GM19099 (cell line): ENCODE data around the gene REXO4.
A peak's percentile ranks its signal among the peaks of the same experiment; 100 is the strongest.

Source experiments
- POLR2A ChIP-seq: IDR thresholded peaks from 3 replicates; pipeline ENCODE4 v1.6.1; 2011; ENCODE audit warnings: low read depth; ENCODE audit not compliant: insufficient read length; ENCODE audit errors: extremely low read depth

The REXO4 gene

GRCh38 chr9:133389025-133389557 is 28.7 kb downstream of the REXO4 start:
- TF ChIP-seq POLR2A, result no peak

- no peak for TF ChIP-seq POLR2A
Measured at GRCh38 chr9:133387680-133388079, 30.1 kb downstream of the REXO4 start.

- TF ChIP-seq POLR2A, result no peak
Measured at GRCh38 chr9:133386338-133386737, 31.5 kb downstream of the REXO4 start.

GRCh38 chr9:133385452-133385851 is 32.4 kb downstream of the REXO4 start:
- TF ChIP-seq POLR2A, result no peak

- no peak for TF ChIP-seq POLR2A
Measured at GRCh38 chr9:133384736-133385321, 33.0 kb downstream of the REXO4 start.

- TF ChIP-seq POLR2A, result no peak
Measured at GRCh38 chr9:133383438-133383837, 34.4 kb downstream of the REXO4 start.

GRCh38 chr9:133382507-133383141 is 35.2 kb downstream of the REXO4 start:
- TF ChIP-seq POLR2A, result no peak

GRCh38 chr9:133380734-133381133 is 37.1 kb downstream of the REXO4 start:
- no peak for TF ChIP-seq POLR2A

- no peak for TF ChIP-seq POLR2A
Measured at GRCh38 chr9:133379153-133380086, 38.4 kb downstream of the REXO4 start.

GRCh38 chr9:133378408-133378962 is 39.3 kb downstream of the REXO4 start:
- TF ChIP-seq POLR2A, result no peak

- TF ChIP-seq POLR2A, result no peak
Measured at GRCh38 chr9:133377721-133378216, 40.0 kb downstream of the REXO4 start.

- peak; percentile 88 for TF ChIP-seq POLR2A
Measured at GRCh38 chr9:133375724-133376654, 41.8 kb downstream of the REXO4 start, which contains the start of the genes STKLD1 and SURF4. STKLD1 (plus strand) TSS chr9:133376366; CDS start chr9:133376474, 108 bp downstream. SURF4 (minus strand) TSS chr9:133376060; CDS start chr9:133375969, 91 bp downstream.

- no peak for TF ChIP-seq POLR2A
Measured at GRCh38 chr9:133375116-133375723, 42.6 kb downstream of the REXO4 start.
